Colonic mucosa (tissue), 4 donors: ENCODE data around the gene ANKS1B. TPM values are rescaled to one million over a fixed set of nuclear protein-coding genes. Genes with fewer than 3 reads are reported as not detected.

Source experiments
- DNase-seq: peaks from one replicate; pipeline ENCODE4 v3.0.0-alpha.2; 2020
- H3K27ac ChIP-seq: fragments of 200-600 bp; one replicate; pipeline ENCODE4 v1.8.0; 2021
- H3K27me3 ChIP-seq: fragments of 200-600 bp; one replicate; pipeline ENCODE4 v1.8.0; 2021
- H3K36me3 ChIP-seq: fragments of 200-600 bp; one replicate; pipeline ENCODE4 v1.8.0; 2021
- H3K4me1 ChIP-seq: fragments of 200-600 bp; one replicate; pipeline ENCODE4 v1.8.0; 2021; ENCODE audit warnings: mild to moderate bottlenecking
- H3K4me3 ChIP-seq: fragments of 200-600 bp; one replicate; pipeline ENCODE4 v1.8.0; 2021
- H3K9ac ChIP-seq, 2 donors: one replicate each; pipeline ENCODE4 v1.7.0; 2013; ENCODE audit warnings: control low read depth in 2 of 2, low read depth in 2 of 2, low read length in 2 of 2
- H3K9me3 ChIP-seq: fragments of 200-600 bp; one replicate; pipeline ENCODE4 v1.8.0; 2021
- intact Hi-C: fragments of 100-400 bp; cut with DNase I; formaldehyde crosslinking; loops from one replicate; pipeline ENCODE4 v1.14.1; 2022
- total RNA-seq, 2 donors: library from RNA; stranded (reverse); fragmentation: NEBNext Ultra II Directional in 1 of 2; extraction: Animal tissue kit (Norgen Biotek cat#: 25700) in 1 of 2; gene quantifications; one replicate each; pipeline ENCODE4 v1.2.1, GENCODE V29; 2021
- TF ChIP-seq, protein P1 (sequence below): fragments of 200-600 bp; IDR thresholded peaks from one replicate; pipeline ENCODE4 v1.8.0; 2022; ENCODE audit warnings: antibody characterized with exemption, mild to moderate bottlenecking
- donor health status: healthy.
- donor health status: DM: no; HTN: no; CAD: no.
- donor health status: DM: no; HTN: no; CAD: no.

The ANKS1B gene
- total RNA-seq, 2 donors from 2014 or later = 1.7 to 3.3 TPM

DNA sequence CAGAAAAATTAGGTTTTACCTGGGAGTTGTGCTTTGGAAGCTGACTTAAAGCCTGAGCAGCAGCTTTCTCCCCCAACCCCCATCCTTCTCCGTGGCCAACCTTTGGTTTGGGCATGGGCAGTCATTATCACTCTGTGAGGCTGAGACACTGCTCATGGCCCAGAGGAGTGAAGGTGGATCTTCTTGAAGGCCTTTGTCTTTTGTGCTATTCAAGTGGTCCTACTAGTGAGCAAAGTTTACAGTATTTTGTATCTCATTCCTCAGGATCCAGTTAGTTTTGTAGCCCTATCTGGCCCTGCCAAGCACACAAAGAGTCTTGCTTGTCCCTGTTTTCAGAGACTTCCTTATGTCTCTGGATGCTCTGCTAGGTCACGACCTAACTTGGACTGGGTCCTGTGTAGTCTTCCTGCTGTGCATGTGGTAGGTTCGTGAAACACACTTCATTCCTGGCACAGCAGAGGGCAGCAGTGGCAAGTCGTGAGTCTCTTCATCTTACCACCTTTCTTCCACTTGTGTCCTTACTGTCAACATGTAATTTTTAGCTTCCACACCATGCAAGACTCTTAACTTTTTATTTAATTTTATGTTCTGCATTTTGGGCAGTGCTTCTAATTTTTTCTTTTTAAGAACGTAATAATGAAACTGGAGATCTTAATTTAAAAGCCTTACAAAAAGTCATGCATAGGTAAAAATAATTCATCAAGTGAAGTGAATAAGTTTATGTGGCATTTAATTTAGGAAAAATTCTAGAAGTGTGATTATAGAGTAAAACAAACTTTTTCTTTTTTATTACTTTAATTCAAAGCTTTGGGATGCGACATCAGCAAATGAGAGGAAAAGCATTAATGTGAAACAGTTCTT is 1285.9 kb downstream of the ANKS1B start:
- H3K4me1 ChIP-seq = no peaks in the 10 kb centered on the region
- H3K4me3 ChIP-seq = no peak overlapping the region
- H3K9me3 ChIP-seq = no peaks in the 10 kb centered on the region
- intact Hi-C loops = no loop called here
- DNase-seq = peak; percentile 55
- TF ChIP-seq, protein P1, sequence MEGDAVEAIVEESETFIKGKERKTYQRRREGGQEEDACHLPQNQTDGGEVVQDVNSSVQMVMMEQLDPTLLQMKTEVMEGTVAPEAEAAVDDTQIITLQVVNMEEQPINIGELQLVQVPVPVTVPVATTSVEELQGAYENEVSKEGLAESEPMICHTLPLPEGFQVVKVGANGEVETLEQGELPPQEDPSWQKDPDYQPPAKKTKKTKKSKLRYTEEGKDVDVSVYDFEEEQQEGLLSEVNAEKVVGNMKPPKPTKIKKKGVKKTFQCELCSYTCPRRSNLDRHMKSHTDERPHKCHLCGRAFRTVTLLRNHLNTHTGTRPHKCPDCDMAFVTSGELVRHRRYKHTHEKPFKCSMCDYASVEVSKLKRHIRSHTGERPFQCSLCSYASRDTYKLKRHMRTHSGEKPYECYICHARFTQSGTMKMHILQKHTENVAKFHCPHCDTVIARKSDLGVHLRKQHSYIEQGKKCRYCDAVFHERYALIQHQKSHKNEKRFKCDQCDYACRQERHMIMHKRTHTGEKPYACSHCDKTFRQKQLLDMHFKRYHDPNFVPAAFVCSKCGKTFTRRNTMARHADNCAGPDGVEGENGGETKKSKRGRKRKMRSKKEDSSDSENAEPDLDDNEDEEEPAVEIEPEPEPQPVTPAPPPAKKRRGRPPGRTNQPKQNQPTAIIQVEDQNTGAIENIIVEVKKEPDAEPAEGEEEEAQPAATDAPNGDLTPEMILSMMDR = peak; percentile 30
- H3K27ac ChIP-seq = no peak overlapping the region
- no peak overlapping the region for H3K9ac ChIP-seq
- no peaks in the 10 kb centered on the region for H3K36me3 ChIP-seq
- no peaks in the 10 kb centered on the region for H3K27me3 ChIP-seq

DNA sequence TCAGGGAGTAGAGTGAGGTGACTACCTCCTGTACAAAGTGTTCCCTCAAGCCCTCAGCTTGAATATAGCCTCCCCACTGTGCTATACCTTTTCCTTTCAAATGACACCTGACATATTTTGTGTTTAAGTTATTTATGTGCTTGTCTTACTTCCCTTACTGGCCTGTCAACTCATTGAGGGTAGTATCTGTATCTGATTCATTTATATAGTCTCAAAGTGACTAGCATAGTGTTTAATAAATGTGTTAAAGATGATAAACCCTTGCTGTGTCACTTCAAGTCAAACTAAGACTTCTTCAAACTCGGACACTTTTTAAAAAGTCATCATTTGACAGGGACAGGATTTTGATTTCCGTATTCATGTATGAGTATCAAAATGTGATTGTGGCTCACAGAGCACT is 1287.5 kb downstream of the ANKS1B start:
- TF ChIP-seq, protein P1 = no peak
- no peaks in the 10 kb centered on the region for H3K36me3 ChIP-seq
- no peak overlapping the region for H3K4me3 ChIP-seq
- H3K9me3 ChIP-seq = no peaks in the 10 kb centered on the region
- intact Hi-C loops = no loop called here
- H3K4me1 ChIP-seq = no peaks in the 10 kb centered on the region
- no peaks in the 10 kb centered on the region for H3K27me3 ChIP-seq
- no peak overlapping the region for H3K9ac ChIP-seq
- no peak for DNase-seq
- no peak overlapping the region for H3K27ac ChIP-seq

GRCh38 chr12:98696036-98696646 is 1288.6 kb downstream of the ANKS1B start:
- no peaks in the 10 kb centered on the region for H3K4me1 ChIP-seq
- H3K9ac ChIP-seq = no peak overlapping the region
- DNase-seq = no peak
- intact Hi-C loops = no loop called here
- no peaks in the 10 kb centered on the region for H3K9me3 ChIP-seq
- TF ChIP-seq, protein P1 = no peak
- no peaks in the 10 kb centered on the region for H3K27me3 ChIP-seq
- no peaks in the 10 kb centered on the region for H3K36me3 ChIP-seq
- no peak overlapping the region for H3K4me3 ChIP-seq
- no peak overlapping the region for H3K27ac ChIP-seq

DNA sequence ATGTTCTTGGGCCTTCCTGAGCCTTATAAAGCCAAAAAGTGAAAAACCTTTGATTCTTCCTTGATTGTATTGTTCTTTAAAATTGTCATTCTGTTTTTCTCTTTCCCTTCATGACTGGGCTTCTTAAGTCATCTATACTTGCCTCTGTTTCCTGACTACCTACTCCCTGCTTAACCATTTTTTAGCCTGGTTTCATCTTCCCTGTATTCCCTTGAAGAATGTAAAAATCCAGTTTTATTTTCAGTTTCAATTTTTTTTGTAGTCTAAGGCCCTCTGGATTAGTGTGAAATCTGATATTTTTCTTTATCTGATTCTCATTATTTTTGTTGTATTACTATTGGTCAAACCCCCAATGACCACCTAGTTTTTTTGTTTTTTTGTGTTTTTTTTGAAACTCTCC is 1293.4 kb downstream of the ANKS1B start:
- peaks cover 5% of the 10 kb centered on the region for H3K36me3 ChIP-seq
- intact Hi-C loops = no loop called here
- no peak overlapping the region for H3K27ac ChIP-seq
- no peaks in the 10 kb centered on the region for H3K4me1 ChIP-seq
- no peaks in the 10 kb centered on the region for H3K9me3 ChIP-seq
- H3K27me3 ChIP-seq = no peaks in the 10 kb centered on the region
- no peak overlapping the region for H3K9ac ChIP-seq
- no peak for DNase-seq
- H3K4me3 ChIP-seq = no peak overlapping the region
- TF ChIP-seq, protein P1 = no peak

- Histone ChIP-seq H3K4me3 (no peak overlapping the region), H3K9ac (no peak overlapping the region), H3K27me3 (no peaks in the 10 kb centered on the region), H3K9me3 (no peaks in the 10 kb centered on the region), H3K4me1 (no peaks in the 10 kb centered on the region), H3K27ac (no peak overlapping the region), H3K36me3 (peaks cover 11% of the 10 kb centered on the region)
- DNase-seq = no peak
- TF ChIP-seq, protein P1 = no peak
- intact Hi-C loops = no loop called here
Observed at GRCh38 chr12:98686603-98687002, 1298.1 kb downstream of the ANKS1B start.

Other genes starting within 250 kb of the ANKS1B start
- 10 to 100 TPM; 20.2 to 23.8 TPM for gene BLTP3B, start 157.9 kb upstream of the ANKS1B start, total RNA-seq
- 10 to 100 TPM; 24.3 to 37.7 TPM for gene ACTR6, start 215.9 kb upstream of the ANKS1B start, total RNA-seq